Activated CD4-positive, CD25-positive, alpha-beta regulatory T cell (primary cell): ENCODE results near the gene HEATR5B.
"Not testable (repeated sequence)": the region's sequence is repeated elsewhere in the genome, so short reads cannot be mapped to it uniquely, and the experiment has no call there.

Experiments
- DNase-seq, 4 experiments: peaks; one replicate each; lab custom pipeline; 2025; lab: John Stamatoyannopoulos, UW

HEATR5B gene

GRCh38 chr2:36936526-36936925 is 147.6 kb downstream of the HEATR5B start:
- not testable (repeated sequence) for DNase-seq

- not testable (repeated sequence) for DNase-seq
Measured at GRCh38 chr2:36931688-36932087, 152.5 kb downstream of the HEATR5B start.
